Stimulated activated CD8-positive, alpha-beta memory T cell treated with anti-CD3 and anti-CD28 coated beads, Interleukin-15, amount 100 ng/mL, for 1 hour (primary cell): ENCODE measurements around the gene NSG1.
"Not testable (repeated sequence)": the region's sequence is repeated elsewhere in the genome, so short reads cannot be mapped to it uniquely, and the experiment has no call there.

Experiments used
- DNase-seq: peaks from one replicate; pipeline ENCODE4 v3.0.0-alpha.2; 2020; ENCODE audit warnings: low read depth

The NSG1 gene

DNA sequence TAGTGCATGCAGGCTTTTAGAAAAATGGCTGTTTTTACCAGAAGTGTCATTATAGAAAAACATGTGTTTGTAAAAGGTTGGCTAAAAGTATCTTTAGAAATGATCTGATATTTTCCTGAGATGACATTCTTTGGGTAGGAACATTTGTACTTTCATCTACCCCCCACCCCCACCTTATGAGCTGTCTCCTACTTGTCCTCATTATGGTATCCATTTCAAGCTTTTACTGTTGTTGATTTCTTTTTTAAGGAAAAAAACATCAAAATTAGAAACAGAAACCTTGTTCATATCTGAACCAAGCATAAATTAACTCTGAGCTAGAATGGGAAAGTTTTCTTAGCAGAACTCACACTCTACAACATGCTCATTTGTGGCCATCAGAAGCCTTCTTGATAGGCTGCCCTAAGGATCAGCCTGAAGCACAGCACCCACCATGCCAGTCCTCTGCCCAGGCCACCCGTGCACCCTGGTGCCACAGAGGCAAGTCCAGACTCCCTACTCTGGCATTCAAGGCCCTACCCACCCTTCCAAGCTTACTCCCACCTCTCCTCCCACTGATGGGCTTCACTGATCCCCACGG lies 49.4 kb downstream of the NSG1 start:
- no peak for DNase-seq

- DNase-seq = no peak
Observed at GRCh38 chr4:4437798-4438470, 51.0 kb downstream of the NSG1 start.

- no peak for DNase-seq
Observed at GRCh38 chr4:4438891-4439290, 52.0 kb downstream of the NSG1 start.

GRCh38 chr4:4439782-4440181 lies 52.9 kb downstream of the NSG1 start:
- DNase-seq = no peak

DNA sequence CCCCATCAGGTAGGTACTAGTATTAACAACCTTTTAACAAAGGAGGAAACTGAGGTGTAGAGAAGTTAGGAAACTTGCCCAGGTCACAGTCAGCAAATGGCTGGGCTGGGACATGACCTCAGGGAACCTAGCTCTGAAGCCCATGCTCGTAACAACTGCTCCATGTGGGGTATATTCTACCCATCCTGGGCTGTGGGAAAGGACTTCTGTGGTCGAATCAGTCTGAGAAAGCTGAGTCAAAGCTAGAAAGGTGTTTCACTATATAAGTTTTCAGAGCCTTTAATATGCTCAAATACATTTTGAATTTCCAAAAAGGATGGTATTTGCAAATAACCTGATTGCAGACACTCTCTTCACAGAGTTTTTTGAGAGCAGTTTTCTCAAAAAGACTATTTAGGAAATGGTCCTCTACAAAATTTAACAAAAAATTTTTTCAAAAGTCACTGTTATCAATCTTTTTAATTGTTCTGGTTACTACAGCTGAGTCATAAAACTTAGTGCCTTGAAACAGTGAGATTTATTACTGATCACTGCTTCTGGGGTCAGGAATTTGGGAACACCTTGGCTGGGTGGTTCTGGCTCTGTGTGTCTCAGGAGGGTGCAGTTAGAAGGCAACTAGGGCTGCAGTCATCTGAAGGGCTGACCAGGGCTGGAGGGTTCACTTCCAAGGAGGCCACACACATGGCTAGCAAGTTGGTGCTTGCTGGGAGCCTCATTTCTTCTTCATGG lies 53.6 kb downstream of the NSG1 start:
- no peak for DNase-seq

DNA sequence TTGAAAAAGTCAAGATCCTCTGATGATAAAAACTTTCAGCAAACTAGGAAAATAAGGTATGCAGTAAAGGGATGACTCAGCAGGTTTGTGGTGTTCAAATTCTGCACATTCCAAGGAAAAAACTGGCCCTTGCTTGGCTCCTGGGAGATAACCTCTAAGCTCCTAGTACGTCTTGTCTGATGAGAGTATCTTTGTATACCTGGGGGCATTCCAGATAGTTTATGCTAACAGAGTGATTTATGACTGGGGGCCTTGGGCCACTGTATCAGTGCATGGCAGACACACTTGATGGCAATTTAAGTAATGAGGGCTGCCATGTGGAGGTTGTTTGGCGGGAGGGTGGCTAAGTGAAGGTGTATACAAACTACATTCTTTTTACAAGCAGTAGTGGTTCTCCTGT lies 56.9 kb downstream of the NSG1 start:
- DNase-seq = no peak

DNA sequence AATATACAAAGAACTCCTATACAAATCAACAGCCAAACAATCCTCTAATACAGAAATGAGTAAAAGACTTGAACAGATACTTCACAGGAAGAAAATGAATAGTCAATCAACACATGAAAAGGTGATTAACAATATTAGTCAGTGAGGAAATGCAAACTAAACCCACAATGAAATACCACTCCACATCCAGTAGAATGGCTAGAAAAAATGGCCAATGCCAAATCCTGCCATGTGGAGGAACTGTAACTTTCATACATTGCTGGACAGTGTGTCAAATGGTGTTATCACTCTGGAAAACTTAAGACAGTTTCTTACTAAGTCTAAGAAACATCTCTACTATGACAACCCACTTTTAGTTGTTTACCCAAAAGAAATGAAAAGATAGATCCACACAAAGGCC lies 59.5 kb downstream of the NSG1 start:
- DNase-seq = no peak

DNA sequence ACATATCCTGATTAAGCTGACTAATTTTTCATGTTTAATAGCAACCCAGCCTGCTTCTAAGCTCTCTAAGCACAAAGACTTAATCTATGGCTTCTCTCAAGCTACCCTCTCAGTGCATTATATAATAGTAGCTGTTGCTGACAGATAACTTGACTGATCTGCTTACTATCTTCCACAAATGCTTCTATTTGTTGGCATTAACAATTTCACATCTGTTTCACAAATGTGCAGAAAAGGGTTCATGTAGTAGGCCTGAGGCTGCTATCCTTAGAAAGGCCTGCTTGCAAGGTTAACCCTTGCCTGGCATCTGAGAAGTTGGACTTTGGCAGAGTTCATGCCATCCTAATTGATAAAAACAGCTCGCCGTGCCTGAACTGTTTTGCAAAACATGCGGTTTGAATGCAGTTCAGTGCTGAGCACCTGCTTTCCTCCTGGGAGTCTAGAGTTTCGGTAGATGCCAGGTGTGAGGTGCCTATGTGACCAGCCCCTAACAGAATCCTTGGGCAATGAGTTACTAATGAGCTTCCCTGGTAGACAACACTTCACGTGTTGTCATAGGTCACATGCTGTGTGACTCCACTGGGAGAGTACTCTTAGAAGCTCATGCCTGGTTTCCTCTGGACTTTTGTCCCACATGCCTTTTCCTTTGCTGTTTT lies 68.4 kb downstream of the NSG1 start:
- no peak for DNase-seq

GRCh38 chr4:4456351-4456750 lies 69.4 kb downstream of the NSG1 start:
- no peak for DNase-seq

GRCh38 chr4:4456816-4457578 lies 70.1 kb downstream of the NSG1 start:
- DNase-seq = no peak

- DNase-seq = no peak
Observed at GRCh38 chr4:4457803-4458553, 71.1 kb downstream of the NSG1 start.

GRCh38 chr4:4459181-4459580 lies 72.3 kb downstream of the NSG1 start:
- no peak for DNase-seq

DNA sequence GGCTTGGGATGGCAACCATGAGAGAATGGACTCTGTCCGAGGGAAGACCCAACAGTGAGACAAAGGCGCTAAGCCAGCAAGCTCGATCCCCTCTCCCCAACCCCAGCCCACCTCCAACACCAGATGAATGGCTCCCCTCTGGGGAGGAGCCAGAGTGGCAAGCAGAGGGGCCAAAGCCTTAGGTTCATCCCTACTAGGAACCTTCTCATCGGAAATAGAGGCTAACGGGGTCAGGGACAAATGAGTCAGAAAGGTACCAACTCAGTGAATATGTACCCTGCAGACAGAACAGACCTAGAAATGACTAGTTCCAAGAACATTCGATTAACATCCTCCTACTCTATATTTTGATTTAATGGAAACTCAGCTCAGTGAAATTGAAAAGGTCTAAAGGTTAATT lies 73.9 kb downstream of the NSG1 start:
- DNase-seq = no peak

- DNase-seq = no peak
Observed at GRCh38 chr4:4461178-4461577, 74.3 kb downstream of the NSG1 start.

DNA sequence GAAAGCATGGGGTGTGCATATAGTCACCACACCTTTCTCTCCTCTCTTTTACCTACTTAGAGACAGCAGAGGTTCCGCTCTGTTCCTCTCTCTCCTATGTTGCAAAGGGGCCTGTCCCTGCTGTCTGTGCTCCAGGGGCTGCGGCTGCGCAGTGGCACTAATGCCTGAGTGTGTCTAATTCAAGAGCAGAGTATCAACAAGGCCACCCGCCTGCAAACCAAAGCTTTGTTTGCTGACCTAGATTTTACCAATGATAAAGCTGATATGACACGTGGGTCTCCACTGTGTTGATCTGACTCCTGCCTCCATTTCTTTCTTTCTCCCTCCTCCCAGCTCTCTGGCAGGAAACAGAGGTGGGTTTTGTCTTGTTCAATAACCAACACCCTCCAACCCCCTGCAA lies 74.9 kb downstream of the NSG1 start:
- no peak for DNase-seq

GRCh38 chr4:4462970-4463369 lies 76.1 kb downstream of the NSG1 start:
- DNase-seq = no peak

GRCh38 chr4:4465238-4465637 lies 78.3 kb downstream of the NSG1 start:
- DNase-seq = not testable (repeated sequence)
